Sigmoid colon (tissue), 7 donors: ENCODE results near the gene PEX16. TPM values are rescaled to one million over a fixed set of nuclear protein-coding genes. Genes with fewer than 3 reads are reported as not detected.

Experiments
- DNase-seq: peaks from one replicate; pipeline ENCODE4 v3.0.0-alpha.2; 2019
- H3K27ac ChIP-seq, 4 donors: fragments of 200-600 bp; sonication (generic); one replicate each; pipeline ENCODE4 v1.5.1; 2016 to 2019; ENCODE audit warnings: mild to moderate bottlenecking in 1 of 4
- H3K27me3 ChIP-seq, 3 donors: fragments of 200-600 bp; sonication (generic); one replicate each; pipeline ENCODE4 v1.5.1; 2019; ENCODE audit warnings: mild to moderate bottlenecking in 1 of 3
- H3K36me3 ChIP-seq, 4 donors: fragments of 200-600 bp; sonication (generic); one replicate each; pipeline ENCODE4 v1.5.1; 2016 to 2019
- H3K4me1 ChIP-seq, 4 donors: fragments of 200-600 bp; sonication (generic); one replicate each; pipeline ENCODE4 v1.5.1; 2017 to 2019
- H3K4me3 ChIP-seq, 4 donors: fragments of 200-600 bp; sonication (generic); one replicate each; pipeline ENCODE4 v1.5.1; 2017 to 2019; ENCODE audit warnings: mild to moderate bottlenecking in 2 of 4, moderate library complexity in 1 of 4
- H3K9me3 ChIP-seq, 4 donors: fragments of 200-600 bp in 3 of 4; sonication (generic) in 3 of 4; one replicate each; pipeline versions ENCODE4 v1.5.1 to v1.6.1; 2013 to 2019
- EP300 ChIP-seq, 4 donors: sonication (generic); formaldehyde crosslinking; IDR thresholded peaks; one replicate each; pipeline ENCODE4 v1.6.1; 2017; ENCODE audit warnings: antibody characterized with exemption in 4 of 4
- POLR2A ChIP-seq, 2 donors: fragments of 450-650 bp; IDR thresholded peaks; one replicate each; pipeline ENCODE4 v1.6.1; 2016; ENCODE audit warnings: antibody characterized with exemption in 2 of 2, mild to moderate bottlenecking in 2 of 2, moderate library complexity in 2 of 2
- POLR2AphosphoS5 ChIP-seq, 4 donors: sonication (generic); formaldehyde crosslinking; IDR thresholded peaks; one replicate each; pipeline ENCODE4 v1.6.1; 2017; ENCODE audit warnings: antibody characterized with exemption in 4 of 4
- WGBS, 2 donors: extraction: QIAGEN DNeasy Blood & Tissue Kit; methylation state at CpG; one replicate each; pipeline ENCODE4 v1.1.7; 2013; 5-methylcytosine and 5-hydroxymethylcytosine counted together
- intact Hi-C: fragments of 100-400 bp; cut with DNase I; formaldehyde crosslinking; loops from one replicate; pipeline ENCODE4 v1.15.1; 2023
- polyA plus RNA-seq, 3 donors: library from polyadenylated mRNA; stranded (reverse); fragments of 200-250 nt; gene quantifications; one replicate each; pipeline ENCODE4 v1.2.3, GENCODE V29; 2013
- total RNA-seq, 4 donors: library from RNA; depleted of rRNA; stranded (reverse); fragments of >200 nt; gene quantifications; one replicate each; pipeline ENCODE4 v1.1.0, GENCODE V29; 2016
- TF ChIP-seq, protein P1 (sequence below), 4 experiments: fragments of 450-650 bp in 3 of 4; fragments of 200-600 bp in 1 of 4; IDR thresholded peaks; one replicate each; pipeline ENCODE4 v1.5.1; 2016 to 2019; ENCODE audit warnings: antibody characterized with exemption in 4 of 4, mild to moderate bottlenecking in 3 of 4, moderate library complexity in 2 of 4
- donor health status: healthy with polysubstance abuse.
- donor health status: Bipolar disorder and iron deficiency.
- donor health status: healthy.

Gene PEX16
- total and polyA plus RNA-seq, 7 donors, result 13.8 to 46.3 (median 28.2) TPM

GRCh38 chr11:45924927-45925326 is 7.2 kb upstream of the PEX16 start:
- Histone ChIP-seq H3K27me3 (peaks cover 15 to 40% (median 20%) of the 10 kb centered on the region in 3 donors), H3K9me3 (no peaks in the 10 kb centered on the region), H3K4me3 (no peak overlapping the region), H3K27ac (no peak overlapping the region), H3K36me3 (no peaks in the 10 kb centered on the region), H3K4me1 (peaks cover 0 to 18% (median 17%) of the 10 kb centered on the region in 4 donors)
- WGBS, 2 donors, result 90 to 93% methylated on average over 6 of the region's 6 CpGs
- no peak for TF ChIP-seq POLR2A (IDR thresholded peaks at IDR 0.05)
- TF ChIP-seq, protein P1, sequence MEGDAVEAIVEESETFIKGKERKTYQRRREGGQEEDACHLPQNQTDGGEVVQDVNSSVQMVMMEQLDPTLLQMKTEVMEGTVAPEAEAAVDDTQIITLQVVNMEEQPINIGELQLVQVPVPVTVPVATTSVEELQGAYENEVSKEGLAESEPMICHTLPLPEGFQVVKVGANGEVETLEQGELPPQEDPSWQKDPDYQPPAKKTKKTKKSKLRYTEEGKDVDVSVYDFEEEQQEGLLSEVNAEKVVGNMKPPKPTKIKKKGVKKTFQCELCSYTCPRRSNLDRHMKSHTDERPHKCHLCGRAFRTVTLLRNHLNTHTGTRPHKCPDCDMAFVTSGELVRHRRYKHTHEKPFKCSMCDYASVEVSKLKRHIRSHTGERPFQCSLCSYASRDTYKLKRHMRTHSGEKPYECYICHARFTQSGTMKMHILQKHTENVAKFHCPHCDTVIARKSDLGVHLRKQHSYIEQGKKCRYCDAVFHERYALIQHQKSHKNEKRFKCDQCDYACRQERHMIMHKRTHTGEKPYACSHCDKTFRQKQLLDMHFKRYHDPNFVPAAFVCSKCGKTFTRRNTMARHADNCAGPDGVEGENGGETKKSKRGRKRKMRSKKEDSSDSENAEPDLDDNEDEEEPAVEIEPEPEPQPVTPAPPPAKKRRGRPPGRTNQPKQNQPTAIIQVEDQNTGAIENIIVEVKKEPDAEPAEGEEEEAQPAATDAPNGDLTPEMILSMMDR (IDR thresholded peaks at IDR 0.05), result no peak
- no peak for TF ChIP-seq POLR2AphosphoS5 (IDR thresholded peaks at IDR 0.05)
- no peak for TF ChIP-seq EP300 (IDR thresholded peaks at IDR 0.05)
- intact Hi-C loops, result no loop called here
- no peak for DNase-seq

DNA sequence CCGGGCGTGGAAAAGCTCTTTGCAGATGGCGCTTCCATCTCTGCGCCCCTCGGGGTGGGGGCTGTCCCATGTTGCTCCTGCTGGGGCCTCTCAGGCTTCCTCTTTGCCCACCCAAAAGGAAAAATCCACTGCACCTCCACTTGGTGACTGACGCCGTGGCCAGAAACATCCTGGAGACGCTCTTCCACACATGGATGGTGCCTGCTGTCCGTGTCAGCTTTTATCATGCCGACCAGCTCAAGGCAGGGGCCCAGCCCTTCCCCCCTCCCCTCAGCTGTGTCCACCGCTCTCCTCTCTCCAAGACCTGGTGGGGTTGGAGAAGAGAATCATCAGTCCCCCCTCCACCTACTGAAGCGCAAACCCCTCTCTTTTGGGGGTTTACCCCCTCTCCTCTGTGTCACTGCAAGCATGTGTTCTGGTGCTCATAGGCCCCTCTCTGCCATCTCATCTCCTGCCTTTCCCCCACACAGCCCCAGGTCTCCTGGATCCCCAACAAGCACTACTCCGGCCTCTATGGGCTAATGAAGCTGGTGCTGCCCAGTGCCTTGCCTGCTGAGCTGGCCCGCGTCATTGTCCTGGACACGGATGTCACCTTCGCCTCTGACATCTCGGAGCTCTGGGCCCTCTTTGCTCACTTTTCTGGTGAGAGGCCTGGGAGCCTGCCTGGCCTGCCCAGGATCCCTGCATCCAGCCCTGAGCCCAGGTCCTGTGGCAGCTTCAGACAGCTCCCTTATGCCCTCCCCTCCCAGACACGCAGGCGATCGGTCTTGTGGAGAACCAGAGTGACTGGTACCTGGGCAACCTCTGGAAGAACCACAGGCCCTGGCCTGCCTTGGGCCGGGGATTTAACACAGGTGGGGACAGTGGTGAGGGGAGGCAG is 6.6 kb upstream of the PEX16 start:
- Histone ChIP-seq H3K9me3 (no peaks in the 10 kb centered on the region), H3K4me3 (no peak overlapping the region), H3K36me3 (no peaks in the 10 kb centered on the region), H3K27ac (no peak overlapping the region), H3K4me1 (peaks cover 0 to 18% (median 17%) of the 10 kb centered on the region in 4 donors), H3K27me3 (peaks cover 15 to 40% (median 20%) of the 10 kb centered on the region in 3 donors)
- DNase-seq, result peak; percentile 57
- intact Hi-C loops, result no loop called here
- WGBS, 2 donors, result 77 to 89% methylated on average over 22 of the region's 22 CpGs
- no peak for TF ChIP-seq POLR2AphosphoS5 (IDR thresholded peaks at IDR 0.05)
- TF ChIP-seq EP300 (IDR thresholded peaks at IDR 0.05), result no peak
- no peak for TF ChIP-seq POLR2A (IDR thresholded peaks at IDR 0.05)
- TF ChIP-seq, protein P1 (IDR thresholded peaks at IDR 0.05), result no peak

- no peak for TF ChIP-seq EP300 (IDR thresholded peaks at IDR 0.05)
- no peak for TF ChIP-seq POLR2AphosphoS5 (IDR thresholded peaks at IDR 0.05)
- no peak for TF ChIP-seq POLR2A (IDR thresholded peaks at IDR 0.05)
- TF ChIP-seq, protein P1 (IDR thresholded peaks at IDR 0.05), result no peak
- 1% methylated on average over 73 of the region's 73 CpGs for WGBS, 2 donors
- Histone ChIP-seq H3K27ac (no peak within 1 kb of the TSS), H3K27me3 (peaks cover 15 to 40% (median 20%) of the 10 kb centered on the region in 3 donors), H3K9me3 (no peaks in the 10 kb centered on the region), H3K36me3 (no peaks in the 10 kb centered on the region), H3K4me3 (peak within 1 kb of the TSS in 3 of 4 donors; percentile 22 to 38 (median 37)), H3K4me1 (peaks cover 0 to 21% (median 19%) of the 10 kb centered on the region in 4 donors)
- intact Hi-C loops, result no loop called here
- no peak for DNase-seq
Measured at GRCh38 chr11:45922425-45923082, 4.9 kb upstream of the PEX16 start, which contains the start of gene LARGE2. TSS of gene LARGE2 (plus strand) at chr11:45922656. CDS start at chr11:45922883, 227 bp downstream.

DNA sequence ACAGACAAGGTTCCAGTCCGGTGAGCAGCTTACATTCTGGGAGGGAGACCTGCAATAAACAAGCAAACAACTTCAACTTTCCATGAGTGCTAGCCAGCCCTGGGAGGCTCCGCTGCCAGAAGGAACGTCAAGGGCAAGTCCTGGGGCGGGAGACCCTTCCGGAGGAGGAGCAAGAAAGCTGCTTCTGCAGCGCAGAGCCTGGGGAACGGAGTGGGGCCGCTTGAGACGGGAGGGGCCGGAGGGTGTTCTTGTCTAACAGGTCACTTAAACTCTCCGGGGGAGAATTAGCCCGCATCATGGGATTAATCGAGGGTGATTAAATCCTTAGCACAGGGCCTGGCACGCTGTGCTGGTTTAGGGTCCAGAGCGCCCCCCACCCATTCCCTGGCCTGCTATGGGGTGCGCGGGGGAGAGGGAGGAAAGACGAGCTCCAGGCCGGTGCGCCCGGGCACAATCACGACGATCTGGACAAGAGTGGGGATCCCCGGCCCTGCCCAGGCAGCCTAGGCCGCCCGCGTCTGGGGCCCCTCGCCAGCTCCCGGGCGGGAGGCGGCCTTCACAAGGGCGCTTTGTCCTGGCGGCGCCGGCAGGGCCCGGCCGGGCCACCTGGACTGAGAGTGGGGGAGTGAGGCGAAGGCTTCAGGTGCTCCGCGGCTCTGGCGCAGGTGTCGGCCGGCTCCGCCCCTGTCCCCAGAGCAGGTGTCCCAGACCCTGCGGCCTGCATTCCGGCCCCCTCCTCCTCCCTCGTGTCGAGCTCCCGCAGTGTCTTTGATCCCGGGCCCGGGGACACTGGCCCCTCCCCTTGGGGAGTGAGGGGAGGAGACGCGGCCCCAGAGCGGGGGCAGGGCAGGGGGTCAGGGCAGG is 4.1 kb upstream of the PEX16 start:
- intact Hi-C loops, result no loop called here
- Histone ChIP-seq H3K27me3 (peaks cover 15 to 38% (median 20%) of the 10 kb centered on the region in 3 donors), H3K4me3 (peak overlapping the region in 3 of 4 donors; percentile 22 to 38 (median 37)), H3K36me3 (no peaks in the 10 kb centered on the region), H3K27ac (no peak overlapping the region), H3K9me3 (no peaks in the 10 kb centered on the region), H3K4me1 (peaks cover 0 to 28% (median 25%) of the 10 kb centered on the region in 4 donors)
- no peak for TF ChIP-seq EP300 (IDR thresholded peaks at IDR 0.05)
- TF ChIP-seq, protein P1 (IDR thresholded peaks at IDR 0.05), result no peak
- TF ChIP-seq POLR2AphosphoS5 (IDR thresholded peaks at IDR 0.05), result no peak
- no peak for TF ChIP-seq POLR2A (IDR thresholded peaks at IDR 0.05)
- DNase-seq, result peak; percentile 63
- WGBS, 2 donors, result 10 to 33% methylated on average over 54 of the region's 54 CpGs
